GM19043 (cell line): ENCODE results near the gene SPN.
A peak's percentile ranks its signal among the peaks of the same experiment; 100 is the strongest.
"Not testable (repeated sequence)": the region's sequence is repeated elsewhere in the genome, so short reads cannot be mapped to it uniquely, and the experiment has no call there.

ENCODE experiments used
- ATAC-seq: cut with Tn5 transposase; IDR thresholded peaks from one replicate; pipeline ENCODE4 v1.9.1; 2021; ENCODE audit warnings: low read depth; ENCODE audit not compliant: unreplicated experiment

SPN gene, protein sequence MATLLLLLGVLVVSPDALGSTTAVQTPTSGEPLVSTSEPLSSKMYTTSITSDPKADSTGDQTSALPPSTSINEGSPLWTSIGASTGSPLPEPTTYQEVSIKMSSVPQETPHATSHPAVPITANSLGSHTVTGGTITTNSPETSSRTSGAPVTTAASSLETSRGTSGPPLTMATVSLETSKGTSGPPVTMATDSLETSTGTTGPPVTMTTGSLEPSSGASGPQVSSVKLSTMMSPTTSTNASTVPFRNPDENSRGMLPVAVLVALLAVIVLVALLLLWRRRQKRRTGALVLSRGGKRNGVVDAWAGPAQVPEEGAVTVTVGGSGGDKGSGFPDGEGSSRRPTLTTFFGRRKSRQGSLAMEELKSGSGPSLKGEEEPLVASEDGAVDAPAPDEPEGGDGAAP

DNA sequence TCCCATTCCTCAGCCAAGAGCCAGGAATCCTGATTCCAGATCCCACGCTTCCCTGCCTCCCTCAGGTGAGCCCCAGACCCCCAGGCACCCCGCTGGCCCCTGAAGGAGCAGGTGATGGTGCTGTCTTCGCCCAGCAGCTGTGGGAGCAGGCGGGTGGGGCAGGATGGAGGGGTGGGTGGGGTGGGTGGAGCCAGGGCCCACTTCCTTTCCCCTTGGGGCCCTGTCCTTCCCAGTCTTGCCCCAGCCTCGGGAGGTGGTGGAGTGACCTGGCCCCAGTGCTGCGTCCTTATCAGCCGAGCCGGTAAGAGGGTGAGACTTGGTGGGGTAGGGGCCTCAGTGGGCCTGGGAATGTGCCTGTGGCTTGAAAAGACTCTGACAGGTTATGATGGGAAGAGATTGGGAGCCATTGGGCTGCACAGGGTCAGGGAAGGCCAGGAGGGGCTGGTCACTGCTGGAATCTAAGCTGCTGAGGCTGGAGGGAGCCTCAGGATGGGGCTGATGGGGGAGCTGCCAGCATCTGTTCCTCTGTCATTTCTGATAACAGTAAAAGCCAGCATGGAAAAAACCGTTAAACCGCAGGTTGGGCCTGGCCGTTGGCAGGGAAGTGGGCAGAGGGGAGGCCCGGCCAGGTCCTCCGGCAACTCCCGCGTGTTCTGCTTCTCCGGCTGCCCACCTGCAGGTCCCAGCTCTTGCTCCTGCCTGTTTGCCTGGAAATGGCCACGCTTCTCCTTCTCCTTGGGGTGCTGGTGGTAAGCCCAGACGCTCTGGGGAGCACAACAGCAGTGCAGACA is at the start of gene SPN:
Gene SPN (plus strand): TSS at position 232 of the 791 bp plus-strand sequence. CDS start 482 bp downstream, at position 714.
- no peak for ATAC-seq

DNA sequence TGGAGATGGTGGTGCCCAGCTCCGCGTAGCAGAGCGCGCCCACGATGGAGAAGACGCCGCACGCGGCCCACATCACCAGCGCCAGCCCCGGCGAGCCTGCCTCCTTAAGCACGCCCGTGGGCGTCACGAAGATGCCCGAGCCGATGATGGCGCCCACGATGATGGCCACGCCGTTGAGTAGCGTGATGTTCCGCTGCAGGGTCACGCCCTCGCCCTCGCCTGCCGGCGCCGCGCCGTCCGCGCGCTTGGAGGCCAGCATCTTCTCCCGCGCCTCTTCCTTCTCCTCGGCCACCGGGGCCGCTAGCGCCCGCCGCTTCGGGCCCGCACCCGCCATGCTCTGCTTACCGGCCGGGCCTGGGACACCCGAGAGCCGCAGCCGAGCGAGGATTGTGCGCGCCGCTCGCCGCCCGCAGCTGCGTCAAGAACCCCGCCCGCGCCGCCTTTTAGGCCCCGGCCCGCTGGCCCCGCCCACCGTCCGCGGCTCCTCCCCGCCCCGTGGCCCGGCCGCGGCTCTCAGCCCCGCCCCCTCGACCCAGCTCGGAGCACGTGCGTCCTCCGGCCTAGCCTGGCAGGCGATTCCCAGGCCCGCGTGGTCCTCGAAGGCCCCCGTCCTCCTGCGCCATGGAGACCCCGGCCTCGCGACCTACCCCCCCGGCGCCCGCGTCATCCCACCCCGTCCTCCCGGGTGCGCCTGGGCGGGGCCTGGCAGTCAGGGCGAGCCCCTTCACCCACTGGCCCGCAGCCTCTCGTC is 49.6 kb upstream of the SPN start:
- ATAC-seq = not testable (repeated sequence)

DNA sequence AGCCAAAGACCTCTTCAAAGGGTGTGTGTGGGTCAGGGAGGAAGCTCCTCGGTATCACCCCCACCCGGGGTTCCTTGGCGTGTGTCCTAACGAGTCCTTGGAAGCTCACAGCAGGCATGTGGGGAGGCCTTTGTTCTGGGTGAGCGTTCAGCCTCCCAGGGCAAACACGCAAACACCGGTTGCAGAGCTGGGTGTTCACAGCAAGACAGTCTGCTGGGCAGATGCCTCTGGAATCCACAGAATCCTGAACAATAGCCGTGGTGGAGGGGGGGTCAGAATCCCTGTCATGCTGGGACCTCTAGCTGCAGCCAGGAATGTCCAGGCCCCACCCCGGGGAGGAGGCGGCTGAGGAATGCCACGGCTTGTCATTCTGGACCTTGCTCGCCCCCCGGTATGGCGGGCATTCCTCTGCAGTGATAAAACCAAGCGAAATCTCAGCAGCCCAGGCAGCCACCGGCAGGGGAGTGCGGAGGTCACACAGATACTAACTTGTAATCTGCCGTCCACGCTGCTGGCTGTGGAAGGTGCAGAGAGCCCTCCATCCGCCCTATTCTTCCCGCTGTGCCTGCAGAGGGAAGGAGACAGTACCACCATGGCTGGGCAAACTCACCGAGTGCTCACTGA is 48.2 kb upstream of the SPN start:
- not testable (repeated sequence) for ATAC-seq

DNA sequence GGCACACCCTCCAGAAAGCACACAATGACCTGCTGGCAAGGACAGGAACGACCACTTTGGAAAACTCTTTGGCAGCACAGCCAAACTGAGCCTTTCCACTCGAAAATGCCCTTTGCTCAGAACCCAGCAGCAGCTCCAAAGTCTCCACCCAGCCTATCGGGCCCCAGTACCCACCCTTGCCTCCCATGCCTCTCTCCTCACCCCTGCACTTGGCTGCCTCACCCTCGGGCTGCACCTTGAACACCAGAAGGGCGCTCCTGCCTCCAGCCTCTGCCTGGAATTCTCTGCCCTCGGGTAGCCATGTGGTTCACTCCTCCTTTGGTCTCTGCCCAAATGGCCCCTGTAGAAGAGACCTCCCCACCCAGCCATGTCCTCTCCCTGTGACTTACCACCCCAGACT is 46.9 kb upstream of the SPN start:
- ATAC-seq = not testable (repeated sequence)

DNA sequence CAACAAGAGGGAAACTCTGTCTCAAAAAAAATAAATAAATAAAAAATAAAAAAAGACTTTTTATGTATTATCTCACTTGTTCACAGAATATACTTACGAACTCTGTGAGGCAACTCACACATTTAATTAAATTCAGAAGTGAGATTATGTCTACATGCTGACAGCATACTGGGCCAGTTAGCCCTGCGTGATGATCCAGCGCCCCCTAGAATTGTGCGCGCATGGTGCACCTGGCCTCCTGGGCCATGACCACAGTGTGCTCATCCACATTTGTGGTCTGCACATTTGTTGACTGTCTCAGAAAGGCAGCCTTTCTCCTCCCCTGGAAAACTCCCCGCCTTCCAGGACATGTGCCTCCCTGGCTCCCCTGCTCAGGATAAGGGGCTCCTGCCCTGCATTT is 42.5 kb upstream of the SPN start:
- not testable (repeated sequence) for ATAC-seq

DNA sequence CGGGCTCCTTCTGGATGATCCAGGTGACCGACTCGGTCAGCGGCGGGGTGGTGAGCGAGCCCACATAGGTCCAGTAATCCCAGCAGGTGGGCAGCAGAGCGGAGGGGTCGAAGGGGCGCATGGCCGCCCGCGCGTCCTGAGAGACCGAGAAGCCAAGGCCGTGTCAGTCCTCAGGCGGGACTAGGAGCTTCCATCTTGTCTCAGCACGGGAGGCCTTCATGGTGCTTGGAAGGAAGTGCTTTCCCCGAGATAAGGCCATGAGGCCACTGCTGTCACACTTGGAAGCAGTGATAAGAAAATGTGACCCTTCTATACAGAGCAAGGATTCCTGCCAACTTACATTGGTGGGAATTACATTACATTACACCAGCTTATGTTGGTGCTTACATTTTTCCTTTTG is 40.3 kb upstream of the SPN start:
- not testable (repeated sequence) for ATAC-seq

DNA sequence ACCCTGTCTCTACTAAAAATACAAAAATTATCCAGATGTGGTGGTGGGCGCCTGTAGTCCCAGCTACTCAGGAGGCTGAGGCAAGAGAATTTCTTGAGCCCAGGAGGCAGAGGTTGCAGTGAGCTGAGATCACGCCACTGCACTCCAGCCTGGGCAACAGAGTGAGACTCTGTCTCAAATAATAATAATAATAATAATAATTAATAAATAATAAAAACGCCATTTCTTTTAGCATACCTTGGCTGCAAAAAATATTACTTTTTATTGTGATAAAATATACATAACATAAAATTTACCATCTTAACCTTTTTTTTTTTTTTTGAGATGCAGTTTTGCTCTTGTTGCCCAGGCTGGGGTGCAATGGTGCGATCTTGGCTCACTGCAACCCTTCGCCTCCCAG is 39.8 kb upstream of the SPN start:
- not testable (repeated sequence) for ATAC-seq

DNA sequence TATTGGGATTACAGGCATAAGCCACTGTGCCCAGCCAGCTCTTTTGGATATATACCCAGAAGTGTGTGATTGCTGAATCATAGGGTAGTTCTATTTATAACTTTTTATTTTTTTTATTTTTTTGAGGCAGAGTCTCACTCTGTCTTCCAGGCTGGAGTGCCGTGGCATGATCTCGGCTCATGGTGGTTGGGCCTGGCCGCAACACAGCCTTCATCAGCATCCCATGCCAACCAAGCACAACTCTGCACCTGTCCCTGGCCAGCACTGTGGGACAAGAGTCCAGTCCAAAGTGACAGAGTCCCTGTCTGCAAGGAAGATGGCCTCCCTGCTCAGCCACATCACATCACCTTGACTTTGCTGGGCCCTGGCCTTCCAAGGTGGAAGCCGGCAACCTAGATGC is 37.9 kb upstream of the SPN start:
- not testable (repeated sequence) for ATAC-seq

DNA sequence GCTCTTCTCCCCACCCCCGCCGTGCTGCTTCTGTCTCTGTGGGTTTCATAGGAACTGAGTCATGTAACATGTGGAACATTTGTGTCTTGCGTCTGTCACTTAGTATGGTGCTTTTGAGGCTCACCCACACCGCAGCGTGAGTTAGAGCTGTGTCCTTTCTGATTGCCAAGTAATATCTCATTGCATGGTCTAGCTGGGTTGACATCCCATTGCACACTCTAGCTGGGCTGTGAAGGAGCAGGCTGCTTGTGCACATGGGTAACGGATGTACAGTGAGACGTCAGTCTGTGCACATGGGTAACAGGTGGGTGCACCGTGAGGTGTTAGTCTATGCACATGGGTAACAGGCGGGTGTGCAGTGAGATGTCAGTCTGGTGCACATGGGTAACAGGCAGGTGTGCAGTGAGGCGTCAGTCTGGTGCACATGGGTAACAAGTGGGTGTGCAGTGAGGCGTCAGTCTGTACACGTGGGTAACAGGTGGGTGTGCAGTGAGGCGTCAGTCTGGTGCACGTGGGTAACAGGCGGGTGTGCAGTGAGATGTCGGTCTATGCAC is 36.2 kb upstream of the SPN start:
- peak; percentile 53 for ATAC-seq

DNA sequence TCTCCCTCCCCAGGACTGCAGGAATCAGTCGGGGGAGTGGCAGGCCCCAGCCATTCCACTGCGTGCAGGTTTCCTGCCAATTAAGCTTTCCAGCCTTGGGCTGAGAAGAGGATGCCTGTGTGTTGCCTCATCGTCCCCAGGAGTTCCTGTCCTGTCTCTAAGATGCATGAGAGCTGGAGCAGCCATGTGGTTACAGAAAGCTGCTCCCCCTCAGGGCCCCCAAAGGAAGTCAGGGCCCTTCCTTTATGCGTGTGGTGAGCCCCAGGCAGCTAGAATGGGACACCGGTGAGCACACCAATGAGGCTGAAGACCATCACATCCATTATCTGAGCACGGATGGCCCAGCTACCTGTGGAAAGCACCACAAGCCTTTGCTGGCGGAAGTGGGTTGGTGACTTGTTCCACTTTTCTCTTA is 35.4 kb upstream of the SPN start:
- not testable (repeated sequence) for ATAC-seq

DNA sequence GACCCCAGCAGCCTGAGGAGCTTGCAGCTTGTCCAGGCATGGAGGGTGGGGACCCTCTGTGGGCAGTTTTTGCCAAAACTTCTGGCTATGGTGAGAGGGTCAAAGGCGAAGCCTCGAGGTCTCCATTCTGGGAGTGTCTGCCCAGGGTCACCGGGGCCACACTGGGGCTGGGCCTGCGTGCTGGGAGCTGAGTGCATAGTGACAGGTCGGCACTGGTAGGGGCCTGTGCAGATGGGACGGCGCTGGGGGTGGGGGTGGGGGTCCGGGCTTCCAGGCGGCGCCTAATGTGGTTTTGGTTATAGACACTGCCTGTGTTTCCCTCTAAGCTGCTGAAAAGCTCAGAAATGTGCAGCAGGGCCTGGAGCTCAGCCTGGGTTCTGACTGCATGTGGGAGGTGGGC is 34.3 kb upstream of the SPN start:
- ATAC-seq = not testable (repeated sequence)

DNA sequence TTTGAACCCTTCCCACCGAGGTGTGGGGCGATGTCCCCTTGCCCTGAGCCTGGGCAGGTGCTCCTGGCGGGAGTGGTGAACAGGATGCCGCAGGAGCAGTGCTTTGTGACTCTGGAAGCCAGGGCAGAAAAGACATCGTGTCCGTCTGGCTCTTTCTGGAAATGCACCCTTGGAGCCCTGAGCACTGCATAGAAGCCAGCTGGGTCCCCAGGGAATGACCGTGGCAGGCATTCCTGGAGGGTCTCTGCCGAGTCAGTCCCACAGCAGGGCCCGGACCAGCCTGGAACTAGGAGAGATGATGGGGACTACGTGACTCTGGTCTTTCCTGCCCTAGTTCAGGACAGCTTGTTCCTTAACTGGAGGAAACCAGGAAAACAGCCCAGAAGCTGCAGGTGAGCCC is 33.7 kb upstream of the SPN start:
- ATAC-seq = not testable (repeated sequence)

DNA sequence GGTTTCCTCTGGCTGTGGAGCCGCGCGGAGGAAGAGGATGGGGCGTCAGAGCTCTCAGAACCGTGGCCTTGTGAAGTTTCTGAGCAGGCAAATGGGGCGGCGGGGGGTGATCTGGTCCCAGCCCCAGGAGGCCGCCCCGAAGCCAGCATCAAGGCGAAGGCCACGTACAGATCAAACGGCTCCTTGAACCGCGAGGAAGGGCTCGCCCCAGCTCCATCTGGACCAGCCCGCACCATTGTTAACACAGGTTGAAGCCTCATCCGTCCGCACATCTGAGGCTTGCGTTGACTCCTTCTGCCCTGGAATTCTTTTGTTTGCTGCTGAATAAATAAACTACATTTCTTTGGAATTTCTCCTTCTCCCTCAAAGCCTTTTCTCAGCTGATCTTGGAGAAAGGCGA is 31.4 kb upstream of the SPN start:
- ATAC-seq = not testable (repeated sequence)

DNA sequence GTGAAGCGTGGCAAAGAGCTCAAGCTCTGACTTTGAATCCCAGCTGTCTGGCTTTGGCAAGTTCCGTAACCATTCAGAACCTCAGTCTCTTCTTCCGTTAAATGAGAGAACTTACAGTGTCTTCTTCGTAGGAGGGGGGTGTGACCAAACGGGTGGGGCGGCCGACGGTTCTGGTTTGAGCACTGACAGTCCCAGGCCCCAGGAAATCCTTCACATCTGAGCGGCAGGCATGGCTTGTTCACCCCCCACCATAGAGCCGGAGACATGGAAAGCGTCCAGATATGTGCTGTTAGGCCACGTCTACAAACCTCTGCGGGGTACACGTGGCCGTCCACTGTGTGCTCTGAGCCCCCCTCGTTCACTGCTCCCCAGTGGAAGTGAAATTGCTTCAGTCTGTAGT is 27.1 kb upstream of the SPN start:
- ATAC-seq = not testable (repeated sequence)

DNA sequence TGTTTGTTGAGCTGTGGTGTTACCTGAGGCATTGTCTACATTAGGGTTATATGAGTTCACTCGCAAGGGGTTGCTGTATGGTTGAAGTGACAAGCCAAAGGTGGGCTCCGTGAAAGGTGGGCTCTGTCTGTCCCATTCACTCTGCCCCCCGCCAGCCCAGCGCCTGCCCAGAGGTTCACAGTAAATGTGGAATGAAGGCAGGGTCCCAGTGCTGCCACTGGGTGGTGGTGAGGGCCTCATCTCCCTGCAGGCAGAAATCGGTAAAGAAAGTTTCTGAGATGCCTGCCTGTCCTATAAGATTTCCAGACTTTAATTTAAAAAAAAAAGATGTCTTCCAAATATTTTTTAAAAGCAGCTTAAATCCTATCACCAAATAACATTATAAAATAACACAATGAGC is 26.7 kb upstream of the SPN start:
- ATAC-seq = not testable (repeated sequence)

DNA sequence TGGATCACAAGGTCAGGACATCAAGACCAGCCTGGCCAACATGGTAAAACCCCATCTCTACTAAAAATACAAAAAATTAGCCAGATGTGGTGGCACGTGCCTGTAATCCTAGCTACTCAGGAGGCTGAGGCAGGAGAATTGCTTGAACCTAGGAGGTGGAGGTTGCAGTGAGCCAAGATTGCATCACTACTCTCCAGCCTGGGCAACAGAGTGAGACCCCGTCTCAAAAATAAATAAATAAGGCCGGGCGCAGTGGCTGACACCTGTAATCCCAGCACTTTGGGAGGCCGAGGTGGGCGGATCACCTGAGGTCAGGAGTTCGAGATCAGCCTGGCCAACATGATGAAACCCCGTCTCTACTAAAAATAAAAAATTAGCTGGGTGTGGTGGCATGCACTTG is 24.3 kb upstream of the SPN start:
- not testable (repeated sequence) for ATAC-seq

DNA sequence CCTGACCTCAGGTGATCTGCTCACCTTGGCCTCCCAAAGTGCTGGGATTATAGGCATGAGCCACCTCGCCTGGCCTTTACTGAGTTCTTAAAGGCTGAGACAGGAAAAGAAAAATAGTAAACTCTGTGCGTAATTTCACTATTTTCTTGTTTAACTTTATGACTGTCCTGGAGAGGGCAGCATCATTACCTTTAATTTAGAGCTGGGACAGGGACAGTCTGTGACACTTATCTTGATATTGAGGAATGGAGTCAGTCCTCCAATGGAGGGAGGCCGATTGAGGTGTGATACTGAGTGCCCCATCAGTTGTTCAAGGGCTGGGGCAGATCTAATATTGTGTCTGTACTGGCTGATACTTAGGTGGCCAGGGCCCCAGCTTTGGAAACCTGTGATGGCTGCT is 21.5 kb upstream of the SPN start:
- no peak for ATAC-seq

DNA sequence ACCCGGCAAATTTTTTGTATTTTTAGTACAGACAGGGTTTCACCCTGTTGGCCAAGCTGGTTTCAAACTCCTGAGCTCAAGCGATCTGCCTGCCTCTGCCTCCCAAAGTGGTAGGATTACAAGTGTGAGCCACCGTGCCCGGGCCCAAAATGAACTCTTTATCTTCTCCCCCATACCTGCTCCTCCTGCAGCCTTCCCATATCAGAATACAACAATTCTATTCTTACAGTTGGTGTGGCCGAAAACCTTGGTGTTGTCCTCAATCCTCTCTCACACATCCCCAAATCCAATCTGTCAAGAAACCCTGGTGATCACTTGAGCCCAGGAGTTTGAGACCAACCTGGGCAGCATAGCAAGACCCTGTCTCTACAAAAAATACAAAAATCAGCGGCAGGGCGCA is 19.5 kb upstream of the SPN start:
- ATAC-seq = no peak

DNA sequence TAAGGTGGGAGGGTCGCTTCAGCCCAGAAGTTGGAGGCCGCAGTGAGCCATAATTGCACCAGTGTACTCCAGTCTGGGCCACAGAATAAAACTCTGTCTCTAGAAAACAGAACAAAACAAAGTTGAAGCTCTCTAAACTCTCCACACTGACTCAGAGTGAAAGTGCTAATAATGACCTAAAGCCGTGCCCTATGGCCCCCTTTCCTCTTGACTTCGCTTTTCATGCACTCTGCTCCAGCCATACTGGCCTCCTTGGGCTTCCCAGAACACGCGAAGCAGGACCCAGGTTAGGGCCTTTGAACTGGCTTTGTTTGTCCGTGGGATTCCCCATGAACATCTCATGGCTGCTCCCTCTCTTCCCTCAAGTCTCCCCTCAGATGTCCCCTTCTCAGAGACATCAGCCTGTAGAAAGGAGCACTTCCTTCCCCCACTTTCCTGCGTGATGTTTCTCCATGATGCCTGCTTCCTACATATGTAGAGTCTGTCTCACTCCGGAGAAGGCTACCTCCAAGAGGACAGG is 18.6 kb upstream of the SPN start:
- peak; percentile 56 for ATAC-seq
